Mucosa of descending colon (tissue), 3 donors: ENCODE data around the gene SLC25A10. TPM values are rescaled to one million over a fixed set of nuclear protein-coding genes. Genes with fewer than 3 reads are reported as not detected.

ENCODE experiments used
- ATAC-seq: fragments of 200-7000 bp; cut with Tn5 transposase; one replicate; pipeline ENCODE4 v1.9.1; 2020; ENCODE audit warnings: mild to moderate bottlenecking, moderate library complexity
- DNase-seq, 3 donors: peaks; one replicate each; pipeline ENCODE4 v3.0.0-alpha.2; 2020
- H3K36me3 ChIP-seq: fragments of 200-600 bp; one replicate; pipeline ENCODE4 v1.8.0; 2021; ENCODE audit warnings: low read depth, mild to moderate bottlenecking
- H3K4me1 ChIP-seq: fragments of 200-600 bp; one replicate; pipeline ENCODE4 v1.8.0; 2021; ENCODE audit warnings: low read depth, mild to moderate bottlenecking
- H3K4me3 ChIP-seq: fragments of 200-600 bp; one replicate; pipeline ENCODE4 v1.8.0; 2021; ENCODE audit warnings: mild to moderate bottlenecking
- H3K9me3 ChIP-seq: fragments of 200-600 bp; one replicate; pipeline ENCODE4 v1.8.0; 2021; ENCODE audit warnings: mild to moderate bottlenecking
- CTCF ChIP-seq: fragments of 200-600 bp; IDR thresholded peaks from one replicate; pipeline ENCODE4 v1.8.0; 2022; ENCODE audit warnings: antibody characterized with exemption, mild to moderate bottlenecking
- intact Hi-C, 2 donors: fragments of 100-400 bp; cut with DNase I in 1 of 2; cut with micrococcal nuclease in 1 of 2; formaldehyde crosslinking; loops; one replicate each; pipeline versions ENCODE4 v1.11.0 to v1.11.1; 2022; cut with DNase I, micrococcal nuclease
- total RNA-seq, 3 donors: library from RNA; stranded (reverse); fragmentation: NEBNext Ultra II Directional in 2 of 3; extraction: Animal tissue kit (Norgen Biotek cat#: 25700) in 2 of 3; gene quantifications; one replicate each; pipeline versions ENCODE4 v1.2.1 to v1.2.4, GENCODE V29; 2021 to 2023
- donor health status: DM: no; HTN: no; CAD: no; lungs with moderate emphysema.
- donor health status: DM: no; HTN: no; CAD: no.
- donor health status: DM: no; HTN: yes; CAD: no.

The SLC25A10 gene
- total RNA-seq, 3 donors from 2014 or later = 22.9 to 61.6 (median 57.6) TPM

- TF ChIP-seq CTCF = no peak
- no peak overlapping the region for H3K4me3 ChIP-seq
- DNase-seq (no peak), ATAC-seq (no peak)
- H3K9me3 ChIP-seq = no peaks in the 10 kb centered on the region
- H3K4me1 ChIP-seq = peaks cover 17% of the 10 kb centered on the region
- peaks cover 16% of the 10 kb centered on the region for H3K36me3 ChIP-seq
- intact Hi-C loops = no loop called here
Observed at GRCh38 chr17:81697261-81698044, 14.6 kb upstream of the SLC25A10 start.

- Histone ChIP-seq H3K9me3 (no peaks in the 10 kb centered on the region), H3K36me3 (peaks cover 6% of the 10 kb centered on the region), H3K4me3 (no peak overlapping the region), H3K4me1 (peaks cover 29% of the 10 kb centered on the region)
- no peak for TF ChIP-seq CTCF
- DNase-seq (peak in 1 of 3 donors; percentile 54), ATAC-seq (no peak)
- intact Hi-C loops = no loop called here
Observed at GRCh38 chr17:81700353-81701287, 11.5 kb upstream of the SLC25A10 start.

GRCh38 chr17:81701288-81702071 lies 10.6 kb upstream of the SLC25A10 start:
- Histone ChIP-seq H3K36me3 (peaks cover 3% of the 10 kb centered on the region), H3K9me3 (no peaks in the 10 kb centered on the region), H3K4me1 (peaks cover 29% of the 10 kb centered on the region), H3K4me3 (no peak overlapping the region)
- peak in 2 of 3 donors; percentile 11 to 48 for DNase-seq
- no peak for ATAC-seq
- intact Hi-C loops = no loop called here
- no peak for TF ChIP-seq CTCF

- peak; percentile 95 to 96 (median 96) for DNase-seq
- H3K36me3 ChIP-seq = no peaks in the 10 kb centered on the region
- H3K4me1 ChIP-seq = peaks cover 29% of the 10 kb centered on the region
- H3K9me3 ChIP-seq = no peaks in the 10 kb centered on the region
- TF ChIP-seq CTCF = no peak
- H3K4me3 ChIP-seq = peak within 1 kb of the TSS; percentile 97
- intact Hi-C loops = no loop called here
- peak; percentile 96 for ATAC-seq
Observed at GRCh38 chr17:81702934-81703746, 8.9 kb upstream of the SLC25A10 start, which contains the start of gene MRPL12. Gene MRPL12, plus strand, starts transcription at chr17:81703367. Its CDS starts 135 bp downstream, at chr17:81703502.
